WERI-Rb-1 (cell line): ENCODE results near the gene LMX1B.
A peak's percentile ranks its signal among the peaks of the same experiment; 100 is the strongest.

ENCODE experiments used
- DNase-seq: peaks from one replicate; pipeline ENCODE4 v3.0.0-alpha.2; 2020
- H3K27ac ChIP-seq: fragments of 250-450 bp; sonication (Bioruptor Pico); 2 replicates; pipeline ENCODE4 v1.5.1; 2020; ENCODE audit warnings: mild to moderate bottlenecking, moderate library complexity
- H3K27me3 ChIP-seq: fragments of 250-450 bp; sonication (Bioruptor Pico); 2 replicates; pipeline ENCODE4 v1.5.1; 2021; ENCODE audit warnings: mild to moderate bottlenecking, low read depth, moderate library complexity; ENCODE audit not compliant: insufficient read depth, severe bottlenecking
- H3K36me3 ChIP-seq: fragments of 250-450 bp; sonication (Bioruptor Pico); 2 replicates; pipeline ENCODE4 v1.5.1; 2020; ENCODE audit warnings: mild to moderate bottlenecking, moderate library complexity
- H3K4me3 ChIP-seq: 2 replicates; pipeline ENCODE4 v1.5.1; 2011; ENCODE audit warnings: low read depth, mild to moderate bottlenecking, control low read depth, low read length
- H3K9me3 ChIP-seq: fragments of 250-450 bp; sonication (Bioruptor Pico); 2 replicates; pipeline ENCODE4 v1.5.1; 2021; ENCODE audit warnings: mild to moderate bottlenecking, moderate library complexity; ENCODE audit not compliant: severe bottlenecking
- CTCF ChIP-seq: IDR thresholded peaks from 2 replicates; pipeline ENCODE4 v1.5.1; 2011; ENCODE audit warnings: low read depth, mild to moderate bottlenecking, control low read depth, inconsistent platforms, low read length

LMX1B gene

DNA sequence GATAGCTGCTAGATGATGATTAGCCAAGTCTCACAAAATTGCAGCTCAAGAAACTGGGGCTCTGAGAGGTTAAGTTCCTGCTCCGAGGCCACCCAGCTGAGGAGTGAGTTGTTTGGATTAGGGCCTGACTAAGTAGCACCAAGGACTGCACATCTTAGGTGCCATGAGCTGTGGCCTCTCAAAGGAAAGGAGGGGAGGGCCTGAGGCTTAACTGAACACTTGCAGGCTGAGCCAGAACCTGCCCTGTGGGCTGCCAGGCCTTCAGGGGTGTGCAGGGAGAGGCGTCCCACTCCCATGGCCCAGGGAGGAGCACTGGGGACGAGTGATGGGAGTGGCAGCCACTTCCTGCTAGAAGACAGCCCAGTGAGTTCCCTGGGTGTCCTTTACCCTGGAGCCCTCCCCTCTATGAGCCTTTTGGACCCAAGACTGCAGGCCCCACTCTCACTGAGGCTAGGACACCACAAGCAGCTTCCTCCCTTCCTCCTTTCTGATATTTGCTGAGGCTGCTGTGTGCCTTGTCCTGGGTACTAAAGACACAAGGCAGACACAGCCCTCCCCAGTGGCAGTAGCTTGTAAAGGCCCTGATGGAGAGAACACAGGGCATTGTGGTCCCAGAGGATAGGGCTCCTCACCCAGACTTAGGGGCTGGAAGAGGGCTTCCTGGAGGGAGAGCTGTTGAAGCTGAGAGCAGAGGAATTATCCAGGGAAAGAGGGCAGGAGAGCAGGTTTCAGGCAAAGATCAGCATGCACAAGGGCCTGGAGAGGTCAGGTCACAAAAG is 22.1 kb downstream of the LMX1B start:
- H3K4me3 ChIP-seq, result no peak overlapping the region
- TF ChIP-seq CTCF, result peak; percentile 24; the same call in 1 of the 2 replicates
- H3K27ac ChIP-seq, result no peak overlapping the region
- H3K9me3 ChIP-seq, result no peaks in the 10 kb centered on the region
- no peak for DNase-seq
- H3K36me3 ChIP-seq, result no peaks in the 10 kb centered on the region
- H3K27me3 ChIP-seq, result peaks cover 10% of the 10 kb centered on the region

- Histone ChIP-seq H3K27ac (no peak overlapping the region), H3K4me3 (no peak overlapping the region), H3K9me3 (no peaks in the 10 kb centered on the region), H3K27me3 (peaks cover 10% of the 10 kb centered on the region), H3K36me3 (no peaks in the 10 kb centered on the region)
- no peak for DNase-seq
- TF ChIP-seq CTCF, result no peak
Observed at GRCh38 chr9:126636983-126637798, 23.5 kb downstream of the LMX1B start.

DNA sequence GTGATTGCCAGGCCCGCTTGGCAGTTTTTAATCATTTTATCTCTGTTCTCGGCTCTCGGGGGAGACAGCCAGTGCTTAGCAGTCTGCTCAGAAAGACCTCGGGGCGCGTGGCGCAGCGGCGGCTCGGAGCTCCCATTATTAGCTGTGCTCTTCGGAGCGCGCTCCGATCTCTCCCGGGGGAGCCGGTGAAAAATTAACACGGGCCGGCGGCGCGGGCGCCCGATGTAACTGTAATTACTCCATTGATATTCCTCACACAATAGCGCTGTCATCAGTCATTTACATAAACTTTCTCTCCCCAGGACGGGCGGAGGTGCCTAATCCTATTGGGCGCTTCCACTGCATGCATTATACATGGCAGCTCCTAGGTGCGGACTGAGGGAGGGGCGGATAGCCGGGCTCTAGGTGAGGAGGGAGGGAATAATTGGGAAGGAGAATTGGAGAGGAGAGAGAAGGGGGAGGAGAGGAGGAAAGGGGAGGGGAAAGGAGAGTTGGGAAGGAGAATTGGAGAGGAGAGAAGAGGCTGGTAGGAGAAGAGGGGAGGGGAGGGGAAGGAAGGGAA is 24.9 kb downstream of the LMX1B start:
- no peaks in the 10 kb centered on the region for H3K36me3 ChIP-seq
- H3K27ac ChIP-seq, result no peak overlapping the region
- no peak for TF ChIP-seq CTCF
- H3K9me3 ChIP-seq, result no peaks in the 10 kb centered on the region
- DNase-seq, result peak; percentile 53
- peaks cover 10% of the 10 kb centered on the region for H3K27me3 ChIP-seq
- peak overlapping the region; percentile 41 for H3K4me3 ChIP-seq

DNA sequence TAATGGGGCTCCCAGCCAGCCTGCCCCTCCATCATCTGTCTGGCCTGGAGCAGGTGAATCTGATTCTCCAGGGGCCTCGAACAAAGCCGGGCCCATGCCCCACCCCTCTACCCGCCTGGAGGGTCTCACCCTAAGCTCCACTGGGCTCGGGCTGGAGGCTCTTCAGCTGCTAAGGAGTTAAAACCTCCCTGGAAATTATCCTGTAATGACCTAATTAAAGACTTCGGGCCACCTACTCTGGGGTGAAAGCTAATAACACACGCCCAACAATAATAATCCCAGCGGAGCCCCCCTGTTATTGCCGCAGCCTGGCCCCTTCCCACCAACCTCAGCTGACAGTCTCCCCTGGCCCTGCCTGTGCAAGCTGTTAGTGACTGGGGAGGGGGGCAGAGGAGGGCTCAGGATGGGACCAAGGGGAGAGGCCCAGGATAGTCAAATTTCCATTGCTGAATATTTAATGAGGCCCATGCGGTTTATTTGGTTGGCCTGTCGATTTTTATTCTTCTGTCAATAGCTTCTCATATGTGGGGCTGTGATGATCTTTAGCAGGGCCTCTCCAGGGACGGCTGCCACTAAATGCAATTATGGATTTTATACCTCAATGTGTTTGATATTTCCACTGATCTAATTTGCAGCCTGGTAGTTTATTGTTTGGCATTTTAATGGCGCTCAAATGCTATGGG is 25.7 kb downstream of the LMX1B start:
- Histone ChIP-seq H3K27me3 (peaks cover 10% of the 10 kb centered on the region), H3K36me3 (no peaks in the 10 kb centered on the region), H3K9me3 (no peaks in the 10 kb centered on the region), H3K27ac (no peak overlapping the region), H3K4me3 (peak overlapping the region; percentile 41)
- no peak for TF ChIP-seq CTCF
- DNase-seq, result no peak

DNA sequence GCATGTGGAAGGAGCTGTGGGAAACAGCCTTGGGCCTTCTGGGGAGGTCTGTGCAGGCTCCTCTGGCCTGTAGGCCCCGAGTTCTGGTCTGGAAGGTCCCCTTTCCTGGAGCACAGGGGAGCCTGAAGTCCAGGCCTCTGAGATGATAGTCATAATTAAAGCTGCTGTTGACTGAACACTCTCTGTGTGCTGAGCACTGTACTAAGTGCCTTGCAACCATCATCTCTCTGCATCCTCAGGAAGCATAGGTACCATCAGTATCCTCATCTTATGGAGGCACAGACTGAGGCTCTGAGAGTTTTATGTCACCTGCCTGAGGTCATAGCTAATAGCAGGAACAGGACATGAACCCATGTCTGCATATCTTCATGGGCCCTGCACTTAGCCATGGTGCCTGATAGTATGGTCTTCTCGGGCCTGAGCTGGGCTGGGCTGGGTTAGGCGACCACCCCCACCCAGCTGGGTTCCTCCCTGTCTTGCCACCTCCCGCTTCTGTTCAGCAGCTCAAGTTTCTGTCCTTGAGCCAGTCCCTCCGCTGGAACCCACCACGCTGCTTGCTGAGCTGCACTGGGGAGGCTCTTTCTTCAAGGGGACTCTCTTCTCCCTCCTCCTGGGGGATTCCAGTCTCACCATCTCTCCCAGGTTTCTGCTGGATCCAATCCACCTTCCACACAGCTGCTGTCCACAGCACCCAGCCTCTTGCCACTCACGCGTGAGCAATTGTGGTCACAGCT is 27.6 kb downstream of the LMX1B start:
- Histone ChIP-seq H3K9me3 (no peaks in the 10 kb centered on the region), H3K27me3 (peaks cover 10% of the 10 kb centered on the region), H3K4me3 (no peak overlapping the region), H3K36me3 (no peaks in the 10 kb centered on the region), H3K27ac (no peak overlapping the region)
- DNase-seq, result no peak
- no peak for TF ChIP-seq CTCF
